Measurements from ENCODE around the gene TIGD1. TPM values are rescaled to one million over a fixed set of nuclear protein-coding genes. Genes with fewer than 3 reads are reported as not detected.

Gene TIGD1
- total and polyA plus RNA-seq, 2 of the 13 experiments (the other 11 are each of a cell fraction or from before 2014, with no cell fraction given), result 3.5 to 9.5 TPM

DNA sequence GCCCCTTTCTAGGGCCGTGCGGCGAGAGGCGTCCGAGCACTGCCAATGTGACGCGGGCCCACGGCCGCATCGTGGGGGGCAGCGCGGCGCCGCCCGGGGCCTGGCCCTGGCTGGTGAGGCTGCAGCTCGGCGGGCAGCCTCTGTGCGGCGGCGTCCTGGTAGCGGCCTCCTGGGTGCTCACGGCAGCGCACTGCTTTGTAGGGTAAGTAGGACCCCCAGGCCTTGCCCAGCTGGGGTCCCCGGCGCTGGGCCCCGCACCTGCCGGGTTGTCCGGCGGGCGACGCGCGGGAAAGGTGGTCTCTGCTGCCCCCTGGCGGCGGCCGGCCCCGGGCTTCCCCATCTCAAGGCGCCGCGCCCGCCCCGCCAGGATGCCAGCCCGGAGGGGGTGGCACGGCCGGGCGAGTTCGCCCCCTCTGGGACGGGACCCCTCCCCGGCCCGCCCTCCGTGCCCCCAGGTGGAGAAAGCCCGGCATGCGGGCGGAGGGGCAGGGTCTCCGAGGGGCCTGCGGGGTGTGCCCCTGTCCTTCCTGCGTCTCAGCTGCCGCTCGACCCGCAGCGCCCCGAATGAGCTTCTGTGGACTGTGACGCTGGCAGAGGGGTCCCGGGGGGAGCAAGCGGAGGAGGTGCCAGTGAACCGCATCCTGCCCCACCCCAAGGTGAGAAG lies 28.3 kb downstream of the TIGD1 start (continued):
- TF ChIP-seq ZNF616 (CRISPR knock-in tag; IDR thresholded peaks at IDR 0.05; ENCODE audit: low read depth) (no peak), ZFP36L2 (CRISPR knock-in tag; IDR thresholded peaks at IDR 0.05) (no peak), IKZF1 (IDR thresholded peaks at IDR 0.05) (no peak), NR2F1 (CRISPR knock-in tag; IDR thresholded peaks at IDR 0.05) (no peak), KDM2A (CRISPR knock-in tag; IDR thresholded peaks at IDR 0.05; ENCODE audit: borderline replicate concordance, low read depth) (peak; percentile 57; the same call in 1 of the 2 replicates), CENPX (CRISPR knock-in tag; IDR thresholded peaks at IDR 0.05) (no peak), ZNF136 (CRISPR knock-in tag; IDR thresholded peaks at IDR 0.05; ENCODE audit: low read depth) (no peak), ETV6 (CRISPR knock-in tag; conservative IDR thresholded peaks at IDR 0.05) (0 out of 2 replicates have a peak, but pooled peaks have one; percentile 13)
- TF ChIP-seq, protein P1, sequence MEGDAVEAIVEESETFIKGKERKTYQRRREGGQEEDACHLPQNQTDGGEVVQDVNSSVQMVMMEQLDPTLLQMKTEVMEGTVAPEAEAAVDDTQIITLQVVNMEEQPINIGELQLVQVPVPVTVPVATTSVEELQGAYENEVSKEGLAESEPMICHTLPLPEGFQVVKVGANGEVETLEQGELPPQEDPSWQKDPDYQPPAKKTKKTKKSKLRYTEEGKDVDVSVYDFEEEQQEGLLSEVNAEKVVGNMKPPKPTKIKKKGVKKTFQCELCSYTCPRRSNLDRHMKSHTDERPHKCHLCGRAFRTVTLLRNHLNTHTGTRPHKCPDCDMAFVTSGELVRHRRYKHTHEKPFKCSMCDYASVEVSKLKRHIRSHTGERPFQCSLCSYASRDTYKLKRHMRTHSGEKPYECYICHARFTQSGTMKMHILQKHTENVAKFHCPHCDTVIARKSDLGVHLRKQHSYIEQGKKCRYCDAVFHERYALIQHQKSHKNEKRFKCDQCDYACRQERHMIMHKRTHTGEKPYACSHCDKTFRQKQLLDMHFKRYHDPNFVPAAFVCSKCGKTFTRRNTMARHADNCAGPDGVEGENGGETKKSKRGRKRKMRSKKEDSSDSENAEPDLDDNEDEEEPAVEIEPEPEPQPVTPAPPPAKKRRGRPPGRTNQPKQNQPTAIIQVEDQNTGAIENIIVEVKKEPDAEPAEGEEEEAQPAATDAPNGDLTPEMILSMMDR (CRISPR knock-in tag; IDR thresholded peaks at IDR 0.05), result peak; percentile 79
- TF ChIP-seq, protein P2, sequence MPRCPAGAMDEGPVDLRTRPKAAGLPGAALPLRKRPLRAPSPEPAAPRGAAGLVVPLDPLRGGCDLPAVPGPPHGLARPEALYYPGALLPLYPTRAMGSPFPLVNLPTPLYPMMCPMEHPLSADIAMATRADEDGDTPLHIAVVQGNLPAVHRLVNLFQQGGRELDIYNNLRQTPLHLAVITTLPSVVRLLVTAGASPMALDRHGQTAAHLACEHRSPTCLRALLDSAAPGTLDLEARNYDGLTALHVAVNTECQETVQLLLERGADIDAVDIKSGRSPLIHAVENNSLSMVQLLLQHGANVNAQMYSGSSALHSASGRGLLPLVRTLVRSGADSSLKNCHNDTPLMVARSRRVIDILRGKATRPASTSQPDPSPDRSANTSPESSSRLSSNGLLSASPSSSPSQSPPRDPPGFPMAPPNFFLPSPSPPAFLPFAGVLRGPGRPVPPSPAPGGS (CRISPR knock-in tag; IDR thresholded peaks at IDR 0.05), result 0 out of 2 replicates have a peak, but pooled peaks have one; percentile 26
- TF ChIP-seq, protein P3, sequence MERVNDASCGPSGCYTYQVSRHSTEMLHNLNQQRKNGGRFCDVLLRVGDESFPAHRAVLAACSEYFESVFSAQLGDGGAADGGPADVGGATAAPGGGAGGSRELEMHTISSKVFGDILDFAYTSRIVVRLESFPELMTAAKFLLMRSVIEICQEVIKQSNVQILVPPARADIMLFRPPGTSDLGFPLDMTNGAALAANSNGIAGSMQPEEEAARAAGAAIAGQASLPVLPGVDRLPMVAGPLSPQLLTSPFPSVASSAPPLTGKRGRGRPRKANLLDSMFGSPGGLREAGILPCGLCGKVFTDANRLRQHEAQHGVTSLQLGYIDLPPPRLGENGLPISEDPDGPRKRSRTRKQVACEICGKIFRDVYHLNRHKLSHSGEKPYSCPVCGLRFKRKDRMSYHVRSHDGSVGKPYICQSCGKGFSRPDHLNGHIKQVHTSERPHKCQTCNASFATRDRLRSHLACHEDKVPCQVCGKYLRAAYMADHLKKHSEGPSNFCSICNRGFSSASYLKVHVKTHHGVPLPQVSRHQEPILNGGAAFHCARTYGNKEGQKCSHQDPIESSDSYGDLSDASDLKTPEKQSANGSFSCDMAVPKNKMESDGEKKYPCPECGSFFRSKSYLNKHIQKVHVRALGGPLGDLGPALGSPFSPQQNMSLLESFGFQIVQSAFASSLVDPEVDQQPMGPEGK (CRISPR knock-in tag; IDR thresholded peaks at IDR 0.05), result 0 out of 2 replicates have a peak, but pooled peaks have one; percentile 17
- TF ChIP-seq, protein P4, sequence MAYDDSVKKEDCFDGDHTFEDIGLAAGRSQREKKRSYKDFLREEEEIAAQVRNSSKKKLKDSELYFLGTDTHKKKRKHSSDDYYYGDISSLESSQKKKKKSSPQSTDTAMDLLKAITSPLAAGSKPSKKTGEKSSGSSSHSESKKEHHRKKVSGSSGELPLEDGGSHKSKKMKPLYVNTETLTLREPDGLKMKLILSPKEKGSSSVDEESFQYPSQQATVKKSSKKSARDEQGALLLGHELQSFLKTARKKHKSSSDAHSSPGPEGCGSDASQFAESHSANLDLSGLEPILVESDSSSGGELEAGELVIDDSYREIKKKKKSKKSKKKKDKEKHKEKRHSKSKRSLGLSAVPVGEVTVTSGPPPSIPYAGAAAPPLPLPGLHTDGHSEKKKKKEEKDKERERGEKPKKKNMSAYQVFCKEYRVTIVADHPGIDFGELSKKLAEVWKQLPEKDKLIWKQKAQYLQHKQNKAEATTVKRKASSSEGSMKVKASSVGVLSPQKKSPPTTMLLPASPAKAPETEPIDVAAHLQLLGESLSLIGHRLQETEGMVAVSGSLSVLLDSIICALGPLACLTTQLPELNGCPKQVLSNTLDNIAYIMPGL (CRISPR knock-in tag; IDR thresholded peaks at IDR 0.05; ENCODE audit: borderline replicate concordance in 1 of 2, low read depth in 1 of 2), result 0 out of 4 replicates have a peak, but pooled peaks of 1 of the 2 experiments have one; percentile 21
